Measurements from ENCODE around the gene TKTL1. TPM values are rescaled to one million over a fixed set of nuclear protein-coding genes. Genes with fewer than 3 reads are reported as not detected.

The TKTL1 gene
- total and polyA plus RNA-seq, 2 of the 4 experiments (the other 2 are of a cell fraction), result not detected

GRCh38 chrX:154296731-154297130 lies 1.1 kb downstream of the TKTL1 start:
- H3K56ac ChIP-seq (ENCODE audit: extremely low read depth, insufficient read depth, low read length), result no peak overlapping the region

More at GRCh38 chrX:154296731-154297130, 1.1 kb downstream of the TKTL1 start:
- no peak for ATAC-seq (ENCODE audit: low read depth)
- H2BK5ac ChIP-seq (ENCODE audit: low read depth, low read length, poor library complexity, severe bottlenecking), result no peak overlapping the region
- H2BK20ac ChIP-seq (ENCODE audit: low read depth, low read length), result no peak overlapping the region
- H3K14ac ChIP-seq (replicated peaks; ENCODE audit: low read depth, low read length), result no peak overlapping the region
- H2BK120ac ChIP-seq (ENCODE audit: low read depth, low read length), result no peak overlapping the region
- H3K9ac ChIP-seq (ENCODE audit: low read depth, low read length), result no peak overlapping the region
- no peak overlapping the region for H3K23ac ChIP-seq (ENCODE audit: low read depth, low read length)
- H4K20me1 ChIP-seq (ENCODE audit: insufficient read depth, low read length), result no peaks in the 10 kb centered on the region
- H3K9me3 ChIP-seq (ENCODE audit: control insufficient read depth, insufficient read depth, low read length), result peaks cover 4% of the 10 kb centered on the region; the same call in 1 of the 2 replicates
- WGBS, 2 experiments (ENCODE audit: extremely low coverage in 2 of 2, insufficient read length in 1 of 2), result 77% methylated on average over 18 of the region's 18 CpGs; no CpG with 5 or more reads in 1 of the 2 experiments
- POLR2A ChIA-PET (ENCODE audit: unreplicated experiment), result no interaction called here
- no peaks in the 10 kb centered on the region for H3K4me1 ChIP-seq (ENCODE audit: control insufficient read depth, insufficient read depth, low read length)
- CTCF ChIA-PET, result no interaction called here
- no peak overlapping the region for H4K8ac ChIP-seq (ENCODE audit: low read depth in 2 of 2, low read length in 2 of 2)
- BruUV-seq (replicated peaks), result no TSS peak
- no peak overlapping the region for H2AK9ac ChIP-seq (replicated peaks; ENCODE audit: low read depth, low read length, poor library complexity)
- no peaks in the 10 kb centered on the region for H3K27me3 ChIP-seq (ENCODE audit: control insufficient read depth, insufficient read depth, low read length)
- H4K5ac ChIP-seq (ENCODE audit: low read depth, low read length), result no peak overlapping the region
- no peak overlapping the region for H3K4ac ChIP-seq (ENCODE audit: low read depth, low read length)
- no peak overlapping the region for H2AK5ac ChIP-seq (ENCODE audit: low read depth, low read length)
- H3K79me1 ChIP-seq (ENCODE audit: low read depth in 1 of 2, low read length in 2 of 2), result no peaks in the 10 kb centered on the region
- H2AFZ ChIP-seq (replicated peaks; ENCODE audit: low read length, poor library complexity), result no peak overlapping the region
- in situ Hi-C loops (cut with MboI; ENCODE audit: low sequenced_read_pairs) (no loop called here), intact Hi-C loops (cut with micrococcal nuclease) (no loop called here), dilution Hi-C loops (cut with HindIII; ENCODE audit: low sequenced_read_pairs, unreplicated experiment) (no loop called here)
- no peak overlapping the region for H3K4me2 ChIP-seq (ENCODE audit: low read depth, low read length)
- H2BK15ac ChIP-seq (ENCODE audit: low read depth, low read length), result no peak overlapping the region
- DNase-seq, result no peak
- H3K18ac ChIP-seq (ENCODE audit: low read depth, low read length), result no peak overlapping the region
- no peak overlapping the region for H4K91ac ChIP-seq (ENCODE audit: insufficient read depth, low read depth, low read length)
- H3K9me1 ChIP-seq (ENCODE audit: insufficient read depth, low read length), result no peaks in the 10 kb centered on the region
- no peaks in the 10 kb centered on the region for H3K36me3 ChIP-seq (ENCODE audit: control insufficient read depth, insufficient read depth, low read length)
- no peak for TF ChIP-seq SMC3 (IDR thresholded peaks at IDR 0.05; ENCODE audit: low read depth, low read length)
- no peak for TF ChIP-seq MXI1 (IDR thresholded peaks at IDR 0.05; ENCODE audit: borderline replicate concordance, low read depth, low read length)
- TF ChIP-seq MAFK (IDR thresholded peaks at IDR 0.05; ENCODE audit: low read depth, low read length), result no peak
- TF ChIP-seq CEBPB (IDR thresholded peaks at IDR 0.05; ENCODE audit: low read depth, low read length), result no peak
- TF ChIP-seq CTCF (conservative IDR thresholded peaks at IDR 0.05; ENCODE audit: low read depth, low read length), result no peak
- TF ChIP-seq RFX5 (IDR thresholded peaks at IDR 0.05; ENCODE audit: low read depth, low read length), result no peak
- TF ChIP-seq CHD1 (IDR thresholded peaks at IDR 0.05; ENCODE audit: low read depth, low read length), result no peak
- no peak for TF ChIP-seq POLR2A (IDR thresholded peaks at IDR 0.05; ENCODE audit: low read depth, low read length)
- TF ChIP-seq BHLHE40 (IDR thresholded peaks at IDR 0.05; ENCODE audit: low read depth, low read length), result no peak
- TF ChIP-seq MAZ (IDR thresholded peaks at IDR 0.05; ENCODE audit: borderline replicate concordance, low read depth, low read length), result no peak
- H3K27ac ChIP-seq (ENCODE audit: insufficient read depth, low read length), result no peak overlapping the region
- no peak overlapping the region for H3K4me3 ChIP-seq (ENCODE audit: insufficient read depth, low read depth, low read length)
